ENCODE data around the gene CRACR2B. TPM values are rescaled to one million over a fixed set of nuclear protein-coding genes. Genes with fewer than 3 reads are reported as not detected.

CRACR2B gene
- total RNA-seq, 1 experiment from 2014 or later: 17.5 TPM

DNA sequence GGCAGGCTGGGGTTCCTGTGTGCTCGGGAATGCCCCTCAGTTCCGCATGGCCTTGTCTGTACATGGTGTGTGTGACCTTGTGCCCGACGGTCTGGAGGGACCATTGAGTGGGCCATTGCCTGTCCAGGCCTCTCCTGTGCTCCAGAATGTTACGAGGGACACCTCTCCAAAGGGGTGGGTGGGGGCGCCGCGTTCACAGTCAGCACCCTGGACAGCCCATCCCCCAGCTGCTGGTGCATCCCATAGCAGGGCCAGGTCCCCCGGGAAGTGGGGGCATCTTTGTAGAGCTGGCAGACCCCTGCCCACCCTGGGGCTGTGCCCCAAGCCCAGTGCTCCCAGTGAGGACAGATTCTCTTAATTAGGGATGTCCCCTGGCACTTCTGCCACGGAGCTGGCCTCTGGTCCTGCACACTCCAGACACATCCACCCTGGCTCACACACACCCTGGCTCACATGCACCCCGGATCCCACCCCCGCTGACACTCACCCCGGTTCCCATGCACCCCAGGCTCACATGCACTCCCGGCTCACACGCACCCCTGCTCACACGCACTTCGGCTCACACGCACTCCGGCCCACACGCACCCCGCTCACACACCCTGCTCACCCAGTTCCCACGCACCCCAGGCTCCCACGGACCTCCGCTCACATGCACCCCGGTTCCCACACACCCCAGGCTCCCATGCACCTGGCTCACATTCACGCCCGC is 30.5 kb downstream of the CRACR2B start:
- no peak for TF ChIP-seq EZH2 (IDR thresholded peaks at IDR 0.05; ENCODE audit: low read depth)
- TF ChIP-seq, protein P1, sequence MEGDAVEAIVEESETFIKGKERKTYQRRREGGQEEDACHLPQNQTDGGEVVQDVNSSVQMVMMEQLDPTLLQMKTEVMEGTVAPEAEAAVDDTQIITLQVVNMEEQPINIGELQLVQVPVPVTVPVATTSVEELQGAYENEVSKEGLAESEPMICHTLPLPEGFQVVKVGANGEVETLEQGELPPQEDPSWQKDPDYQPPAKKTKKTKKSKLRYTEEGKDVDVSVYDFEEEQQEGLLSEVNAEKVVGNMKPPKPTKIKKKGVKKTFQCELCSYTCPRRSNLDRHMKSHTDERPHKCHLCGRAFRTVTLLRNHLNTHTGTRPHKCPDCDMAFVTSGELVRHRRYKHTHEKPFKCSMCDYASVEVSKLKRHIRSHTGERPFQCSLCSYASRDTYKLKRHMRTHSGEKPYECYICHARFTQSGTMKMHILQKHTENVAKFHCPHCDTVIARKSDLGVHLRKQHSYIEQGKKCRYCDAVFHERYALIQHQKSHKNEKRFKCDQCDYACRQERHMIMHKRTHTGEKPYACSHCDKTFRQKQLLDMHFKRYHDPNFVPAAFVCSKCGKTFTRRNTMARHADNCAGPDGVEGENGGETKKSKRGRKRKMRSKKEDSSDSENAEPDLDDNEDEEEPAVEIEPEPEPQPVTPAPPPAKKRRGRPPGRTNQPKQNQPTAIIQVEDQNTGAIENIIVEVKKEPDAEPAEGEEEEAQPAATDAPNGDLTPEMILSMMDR (conservative IDR thresholded peaks at IDR 0.05): no peak

DNA sequence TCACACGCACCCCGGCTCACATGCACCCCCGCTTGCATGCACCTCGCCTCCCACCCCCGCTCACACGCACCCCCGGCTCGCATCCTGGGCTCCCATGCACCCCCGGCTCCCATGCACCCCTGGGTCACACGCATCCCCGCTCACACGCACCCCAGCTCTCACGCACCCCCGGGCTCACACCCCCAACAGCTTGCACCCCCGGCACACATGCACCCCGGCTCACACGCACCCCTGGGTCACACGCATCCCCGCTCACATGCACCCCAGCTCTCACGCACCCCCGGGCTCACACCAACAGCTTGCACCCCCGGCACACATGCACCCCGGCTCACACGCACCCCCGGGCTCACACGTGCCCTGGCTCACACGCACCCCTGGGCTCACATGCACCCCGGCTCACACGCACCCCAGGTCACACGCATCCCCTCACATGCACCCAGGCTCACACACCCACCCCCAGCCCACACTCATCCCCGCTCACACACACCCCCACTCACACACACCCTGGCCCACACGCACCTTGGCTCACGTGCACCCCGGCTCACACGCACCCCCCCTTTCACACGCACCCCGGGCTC is 31.1 kb downstream of the CRACR2B start:
- ChIA-PET CTCF (no interaction called here), POLR2A (ENCODE audit: unreplicated experiment) (no interaction called here)
- no peaks in the 10 kb centered on the region for H3K9me3 ChIP-seq (ENCODE audit: insufficient read depth, low read depth)
- DNase-seq: no peak
- no peak overlapping the region for H3K4me2 ChIP-seq
- no peak overlapping the region for H3K4me3 ChIP-seq
- no peaks in the 10 kb centered on the region for H3K4me1 ChIP-seq (replicated peaks; ENCODE audit: insufficient read depth)
- no peaks in the 10 kb centered on the region for H4K20me1 ChIP-seq (ENCODE audit: insufficient read depth)
- no peaks in the 10 kb centered on the region for H3K27me3 ChIP-seq (ENCODE audit: insufficient read depth, low read depth)
- intact Hi-C loops (cut with micrococcal nuclease; ENCODE audit: unreplicated experiment): no loop called here
- no TSS peak for BruUV-seq (replicated peaks)
- H3K79me2 ChIP-seq (ENCODE audit: low read depth): no peaks in the 10 kb centered on the region
- H3K36me3 ChIP-seq (ENCODE audit: low read depth): no peaks in the 10 kb centered on the region
- H3F3A ChIP-seq (ENCODE audit: insufficient read depth, low read depth): no peaks in the 10 kb centered on the region
- no peaks in the 10 kb centered on the region for H3K9me2 ChIP-seq (ENCODE audit: insufficient read depth)
- no peak overlapping the region for H3K27ac ChIP-seq
- TF ChIP-seq EZH2 (IDR thresholded peaks at IDR 0.05; ENCODE audit: low read depth): no peak
- TF ChIP-seq, protein P1 (conservative IDR thresholded peaks at IDR 0.05): no peak
- no peak overlapping the region for H2AFZ ChIP-seq

More for the DNA sequence above, 30.5 kb downstream of the CRACR2B start:
- Histone ChIP-seq H3K4me1 (replicated peaks; ENCODE audit: insufficient read depth) (no peaks in the 10 kb centered on the region), H3K9me2 (ENCODE audit: insufficient read depth) (no peaks in the 10 kb centered on the region), H3K36me3 (ENCODE audit: low read depth) (no peaks in the 10 kb centered on the region), H3K4me2 (no peak overlapping the region), H3K27me3 (ENCODE audit: insufficient read depth, low read depth) (no peaks in the 10 kb centered on the region), H3K9me3 (ENCODE audit: insufficient read depth, low read depth) (no peaks in the 10 kb centered on the region), H3F3A (ENCODE audit: insufficient read depth, low read depth) (no peaks in the 10 kb centered on the region), H3K27ac (no peak overlapping the region), H3K79me2 (ENCODE audit: low read depth) (no peaks in the 10 kb centered on the region), H3K4me3 (no peak overlapping the region), H2AFZ (no peak overlapping the region), H4K20me1 (ENCODE audit: insufficient read depth) (no peaks in the 10 kb centered on the region)
- DNase-seq: no peak
- no TSS peak for BruUV-seq (replicated peaks)
- CTCF ChIA-PET: no interaction called here
- POLR2A ChIA-PET (ENCODE audit: unreplicated experiment): no interaction called here
- intact Hi-C loops (cut with micrococcal nuclease; ENCODE audit: unreplicated experiment): no loop called here

DNA sequence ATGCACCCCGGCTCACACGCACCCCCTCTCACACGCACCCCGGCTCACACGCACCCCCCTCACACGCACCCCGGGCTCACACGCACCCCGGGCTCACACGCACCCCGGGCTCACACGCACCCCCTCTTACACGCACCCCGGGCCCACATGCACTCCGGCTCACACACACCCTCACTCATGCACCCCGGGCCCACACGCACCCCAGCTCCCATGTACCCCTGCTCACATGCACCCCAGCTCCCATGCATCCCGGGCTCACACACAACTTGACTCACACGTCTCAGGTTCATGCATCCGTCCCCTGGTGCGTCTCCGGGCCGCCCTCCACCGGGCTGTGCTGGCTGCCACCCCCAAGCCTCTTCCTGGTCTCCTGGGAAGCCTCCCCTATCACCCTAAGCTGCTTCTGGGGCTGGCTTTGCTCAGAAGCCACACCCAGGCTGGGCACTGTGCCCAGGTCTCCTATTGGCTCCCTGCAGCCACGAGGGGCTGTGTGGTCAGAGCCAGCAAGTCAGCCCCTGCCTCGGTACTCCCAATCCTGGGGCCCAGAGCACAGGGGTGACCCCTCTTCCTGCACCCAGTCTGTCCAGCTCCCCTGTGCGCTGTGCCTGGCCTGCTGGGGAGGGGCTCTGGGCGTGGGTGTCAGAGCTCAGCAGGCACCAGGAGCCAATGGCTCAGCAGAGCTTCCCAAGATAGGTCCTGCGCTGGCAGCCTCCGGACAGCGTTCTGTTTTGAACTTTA is 31.8 kb downstream of the CRACR2B start:
- Histone ChIP-seq H4K20me1 (ENCODE audit: insufficient read depth) (no peaks in the 10 kb centered on the region), H3K9me2 (ENCODE audit: insufficient read depth) (no peaks in the 10 kb centered on the region), H3K79me2 (ENCODE audit: low read depth) (no peaks in the 10 kb centered on the region), H3K4me2 (no peak overlapping the region), H3K27me3 (ENCODE audit: insufficient read depth, low read depth) (no peaks in the 10 kb centered on the region), H3K9me3 (ENCODE audit: insufficient read depth, low read depth) (no peaks in the 10 kb centered on the region), H3K36me3 (ENCODE audit: low read depth) (no peaks in the 10 kb centered on the region), H3K27ac (no peak overlapping the region), H3F3A (ENCODE audit: insufficient read depth, low read depth) (no peaks in the 10 kb centered on the region), H2AFZ (no peak overlapping the region), H3K4me3 (no peak overlapping the region), H3K4me1 (replicated peaks; ENCODE audit: insufficient read depth) (no peaks in the 10 kb centered on the region)
- TF ChIP-seq, protein P1 (conservative IDR thresholded peaks at IDR 0.05): no peak
- TF ChIP-seq EZH2 (IDR thresholded peaks at IDR 0.05; ENCODE audit: low read depth): no peak
- ChIA-PET CTCF (no interaction called here), POLR2A (ENCODE audit: unreplicated experiment) (no interaction called here)
- BruUV-seq (replicated peaks): no TSS peak
- intact Hi-C loops (cut with micrococcal nuclease; ENCODE audit: unreplicated experiment): no loop called here
- peak in 1 of 2 experiments; percentile 45 for DNase-seq
